Measurements from ENCODE around the gene THAP4. TPM values are rescaled to one million over a fixed set of nuclear protein-coding genes. Genes with fewer than 3 reads are reported as not detected.
"Not testable (repeated sequence)": the region's sequence is repeated elsewhere in the genome, so short reads cannot be mapped to it uniquely, and the experiment has no call there.

THAP4 gene
- total RNA-seq, 1 donor from 2014 or later: 43.3 TPM

DNA sequence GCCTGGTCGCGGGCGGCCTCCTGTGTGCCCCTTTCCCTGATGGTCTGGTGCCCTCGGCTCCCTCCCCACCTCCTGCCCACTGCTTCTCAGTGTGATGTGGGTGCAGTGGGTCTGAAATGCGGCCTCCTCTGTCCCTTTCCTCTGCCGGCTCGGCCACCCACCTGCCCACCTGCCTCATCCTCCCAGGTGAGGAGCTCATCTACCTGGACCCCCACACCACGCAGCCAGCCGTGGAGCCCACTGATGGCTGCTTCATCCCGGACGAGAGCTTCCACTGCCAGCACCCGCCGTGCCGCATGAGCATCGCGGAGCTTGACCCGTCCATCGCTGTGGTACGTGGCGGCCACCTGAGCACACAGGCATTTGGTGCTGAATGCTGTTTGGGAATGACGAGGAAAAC lies 31.4 kb upstream of the THAP4 start:
- Histone ChIP-seq H3K36me3 (ENCODE audit: control insufficient read depth, insufficient read depth, low read length) (peaks cover 2% of the 10 kb centered on the region), H3K27me3 (ENCODE audit: control insufficient read depth, insufficient read depth, low read length) (no peaks in the 10 kb centered on the region), H3K4me3 (ENCODE audit: low read depth, low read length) (no peak overlapping the region)
- TF ChIP-seq CTCF (IDR thresholded peaks at IDR 0.05; ENCODE audit: insufficient read depth, low read length, poor library complexity, severe bottlenecking): no peak
- no peak for DNase-seq (ENCODE audit: low read depth)

DNA sequence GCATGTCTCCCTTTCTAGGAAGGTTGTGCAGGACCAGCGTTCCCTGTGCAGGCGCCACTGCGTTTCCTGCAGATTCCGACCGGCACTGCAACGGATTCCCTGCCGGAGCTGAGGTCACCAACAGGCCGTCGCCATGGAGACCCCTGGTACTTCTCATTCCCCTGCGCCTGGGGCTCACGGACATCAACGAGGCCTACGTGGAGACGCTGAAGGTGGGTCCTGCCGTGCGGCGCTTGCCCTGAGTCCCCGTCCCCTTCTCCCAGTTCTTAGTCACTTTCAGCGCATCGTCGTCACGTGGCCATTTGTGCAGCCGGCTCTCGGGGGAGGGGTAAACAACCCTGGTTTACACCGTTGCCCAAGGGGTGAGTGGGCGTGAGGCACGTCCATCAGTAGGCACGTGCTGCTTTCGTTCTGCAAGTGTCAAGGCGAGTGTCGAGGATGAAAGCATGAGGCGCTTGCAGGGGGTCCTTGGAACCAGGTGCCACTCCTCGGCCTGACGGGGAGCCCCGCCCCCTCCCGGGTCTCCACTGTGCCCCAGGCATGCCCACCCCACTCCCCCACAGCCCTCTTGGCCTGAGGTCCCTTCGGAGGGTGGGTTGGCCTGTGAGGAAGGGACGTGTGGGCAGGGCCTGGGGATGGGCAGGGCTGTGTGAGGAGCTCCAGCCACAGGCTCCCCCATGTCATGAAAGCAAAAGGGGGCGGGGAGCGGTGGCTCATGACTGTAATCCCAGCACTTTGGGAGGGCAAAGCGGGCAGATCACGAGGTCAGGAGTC lies 29.9 kb upstream of the THAP4 start:
- no peak for DNase-seq (ENCODE audit: low read depth)
- H3K36me3 ChIP-seq (ENCODE audit: control insufficient read depth, insufficient read depth, low read length): peaks cover 2% of the 10 kb centered on the region
- TF ChIP-seq CTCF (IDR thresholded peaks at IDR 0.05; ENCODE audit: insufficient read depth, low read length, poor library complexity, severe bottlenecking): no peak
- H3K4me3 ChIP-seq (ENCODE audit: low read depth, low read length): no peak overlapping the region
- H3K27me3 ChIP-seq (ENCODE audit: control insufficient read depth, insufficient read depth, low read length): no peaks in the 10 kb centered on the region

DNA sequence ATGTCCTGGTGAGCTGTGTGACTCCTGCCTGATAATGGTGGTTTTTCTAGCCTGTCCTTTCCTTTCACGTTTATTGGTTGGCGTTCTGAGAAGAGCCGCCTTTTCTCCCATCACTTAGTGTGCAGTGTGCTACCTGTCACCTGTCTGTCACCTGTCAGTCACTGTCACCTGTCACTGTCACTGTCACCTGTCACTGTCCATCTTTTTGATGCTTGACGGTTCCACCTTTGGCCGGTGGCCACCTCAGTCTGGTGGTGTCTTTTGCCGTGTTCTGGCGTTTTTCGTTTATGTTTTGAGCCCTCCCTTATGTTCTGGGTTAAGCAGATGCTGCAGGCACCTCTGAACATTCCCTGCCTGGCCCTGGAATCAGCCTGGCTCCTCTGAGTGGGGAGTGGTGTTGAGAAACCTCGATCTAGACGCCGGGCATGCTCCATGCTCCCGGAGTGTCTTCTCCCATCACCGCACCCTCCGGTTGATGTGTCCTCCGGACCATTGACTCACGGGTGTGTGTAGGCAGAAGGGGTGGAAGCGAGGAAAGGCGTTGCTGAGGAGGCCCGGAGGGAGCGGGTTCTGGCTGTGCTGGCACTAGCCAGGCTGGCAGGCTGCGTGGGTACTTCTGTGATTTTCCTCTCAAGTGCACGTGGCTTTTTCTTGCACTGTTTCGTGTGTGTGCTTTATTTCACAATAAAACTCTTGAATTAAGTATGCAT lies 28.9 kb upstream of the THAP4 start:
- Histone ChIP-seq H3K4me3 (ENCODE audit: low read depth, low read length) (no peak overlapping the region), H3K36me3 (ENCODE audit: control insufficient read depth, insufficient read depth, low read length) (peaks cover 2% of the 10 kb centered on the region), H3K27me3 (ENCODE audit: control insufficient read depth, insufficient read depth, low read length) (no peaks in the 10 kb centered on the region)
- no peak for TF ChIP-seq CTCF (IDR thresholded peaks at IDR 0.05; ENCODE audit: insufficient read depth, low read length, poor library complexity, severe bottlenecking)
- no peak for DNase-seq (ENCODE audit: low read depth)

GRCh38 chr2:241662731-241663130 lies 25.8 kb upstream of the THAP4 start:
- not testable (repeated sequence) for H3K27me3 ChIP-seq (ENCODE audit: control insufficient read depth, insufficient read depth, low read length); DNase-seq (ENCODE audit: low read depth); H3K4me3 ChIP-seq (ENCODE audit: low read depth, low read length); H3K36me3 ChIP-seq (ENCODE audit: control insufficient read depth, insufficient read depth, low read length)

DNA sequence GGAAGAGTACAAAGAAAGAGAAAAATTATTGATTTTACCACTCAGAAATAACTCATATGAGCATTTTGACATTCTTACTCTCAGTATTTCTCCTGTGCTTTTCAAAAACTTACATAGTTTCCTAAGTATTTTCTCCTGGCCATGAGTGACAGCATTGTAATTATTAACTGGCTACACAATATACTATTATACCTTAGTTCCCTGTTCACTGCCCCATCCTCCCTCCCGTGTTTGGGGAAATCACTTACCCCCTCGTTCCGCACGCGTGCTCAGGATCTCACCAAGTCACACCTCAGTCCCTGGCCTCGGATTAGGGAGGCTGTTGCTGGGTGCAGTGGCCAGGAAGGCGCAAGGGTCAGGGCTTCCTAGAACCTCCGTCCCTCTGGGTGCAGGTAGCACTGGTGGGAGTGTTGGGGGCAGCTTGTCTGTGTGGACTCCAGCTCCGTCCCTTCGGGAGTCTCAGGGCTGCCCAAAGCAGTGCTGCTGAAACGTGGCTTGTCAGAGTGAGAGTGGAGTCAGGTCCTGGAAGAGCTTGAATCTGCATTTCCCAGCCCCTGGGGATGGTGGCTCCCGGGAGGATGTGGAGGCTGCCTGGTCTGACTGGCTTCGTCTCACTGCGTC lies 23.7 kb upstream of the THAP4 start:
- H3K4me3 ChIP-seq (ENCODE audit: low read depth, low read length): no peak overlapping the region
- no peaks in the 10 kb centered on the region for H3K27me3 ChIP-seq (ENCODE audit: control insufficient read depth, insufficient read depth, low read length)
- TF ChIP-seq CTCF (IDR thresholded peaks at IDR 0.05; ENCODE audit: insufficient read depth, low read length, poor library complexity, severe bottlenecking): no peak
- DNase-seq (ENCODE audit: low read depth): no peak
- peaks cover 5% of the 10 kb centered on the region for H3K36me3 ChIP-seq (ENCODE audit: control insufficient read depth, insufficient read depth, low read length)

- Histone ChIP-seq H3K36me3 (ENCODE audit: control insufficient read depth, insufficient read depth, low read length) (peaks cover 6% of the 10 kb centered on the region), H3K27me3 (ENCODE audit: control insufficient read depth, insufficient read depth, low read length) (no peaks in the 10 kb centered on the region), H3K4me3 (ENCODE audit: low read depth, low read length) (no peak overlapping the region)
- DNase-seq (ENCODE audit: low read depth): peak; percentile 21
- peak; percentile 63 for TF ChIP-seq CTCF (IDR thresholded peaks at IDR 0.05; ENCODE audit: insufficient read depth, low read length, poor library complexity, severe bottlenecking)
Measured at GRCh38 chr2:241659150-241659739, 22.3 kb upstream of the THAP4 start.

All from kidney epithelial cell (primary cell).